Mucosa of stomach (tissue), 1 donor: Measurements from ENCODE around the gene KITLG.
"Not testable (repeated sequence)": the region's sequence is repeated elsewhere in the genome, so short reads cannot be mapped to it uniquely, and the experiment has no call there.

ENCODE experiments used
- H3K27me3 ChIP-seq: one replicate; pipeline ENCODE4 v1.7.0; 2013; ENCODE audit warnings: mild to moderate bottlenecking, low read length; ENCODE audit not compliant: control insufficient read depth, insufficient read depth
- H3K36me3 ChIP-seq: one replicate; pipeline ENCODE4 v1.7.0; 2013; ENCODE audit warnings: low read length; ENCODE audit not compliant: control insufficient read depth, insufficient read depth
- H3K4me1 ChIP-seq: one replicate; pipeline ENCODE4 v1.7.0; 2013; ENCODE audit warnings: mild to moderate bottlenecking, low read length; ENCODE audit not compliant: control insufficient read depth, insufficient read depth
- H3K4me3 ChIP-seq: one replicate; pipeline ENCODE4 v1.7.0; 2013; ENCODE audit warnings: low read length
- H3K9ac ChIP-seq: one replicate; pipeline ENCODE4 v1.7.0; 2013; ENCODE audit warnings: mild to moderate bottlenecking, low read length, moderate library complexity
- H3K9me3 ChIP-seq: one replicate; pipeline ENCODE4 v1.7.0; 2013; ENCODE audit warnings: mild to moderate bottlenecking, low read length, moderate library complexity; ENCODE audit not compliant: control insufficient read depth
- donor health status: Pancreatic carcinoma.

The KITLG gene

DNA sequence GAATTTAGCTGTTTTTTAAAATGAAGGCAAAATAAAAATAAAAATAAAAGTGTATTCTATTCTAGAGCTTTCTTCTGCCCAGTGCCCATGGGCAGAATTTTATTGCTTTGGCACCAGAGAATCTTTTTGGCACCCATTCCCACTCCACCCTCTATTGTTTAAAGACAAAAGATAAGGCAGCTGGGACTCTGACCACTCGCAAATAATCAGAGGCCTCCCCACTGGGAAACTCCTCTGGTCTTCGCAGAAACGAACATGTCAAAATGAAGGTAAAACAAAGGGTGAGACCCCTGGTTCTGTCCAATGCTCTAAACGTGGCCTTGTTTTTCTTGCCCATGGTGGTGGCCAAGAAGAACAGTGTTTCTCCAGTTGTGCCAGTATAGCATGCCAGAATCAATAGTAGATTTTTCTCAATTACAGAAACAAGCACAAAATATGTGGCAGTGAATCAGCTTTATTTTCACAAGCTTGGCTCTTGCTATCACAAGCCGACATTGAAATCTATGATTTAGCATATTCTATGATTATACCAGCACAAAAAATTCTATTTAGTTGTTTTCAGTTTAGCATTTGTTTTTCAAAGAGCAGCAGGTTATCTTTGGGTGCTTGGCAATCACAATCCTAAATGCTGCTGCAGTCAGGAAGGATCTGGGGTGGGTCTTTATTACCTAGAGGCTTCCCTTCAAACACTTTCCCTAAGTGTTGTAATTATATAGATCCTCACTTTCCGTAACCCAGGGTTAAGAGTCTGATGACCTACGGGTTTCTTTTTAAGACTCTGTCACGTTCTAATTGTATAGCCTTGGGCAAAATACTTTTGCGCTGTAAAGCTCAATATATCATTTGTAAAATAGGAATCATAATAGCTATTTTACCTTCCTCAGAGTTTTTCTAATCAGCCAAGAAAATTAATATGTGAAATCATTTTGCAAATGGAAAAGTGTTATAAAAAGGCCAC, 50.5 kb downstream of the KITLG start:
- no peaks in the 10 kb centered on the region for H3K9me3 ChIP-seq
- H3K36me3 ChIP-seq: no peaks in the 10 kb centered on the region
- no peaks in the 10 kb centered on the region for H3K27me3 ChIP-seq
- H3K9ac ChIP-seq: no peak overlapping the region
- no peak overlapping the region for H3K4me3 ChIP-seq
- H3K4me1 ChIP-seq: no peaks in the 10 kb centered on the region

DNA sequence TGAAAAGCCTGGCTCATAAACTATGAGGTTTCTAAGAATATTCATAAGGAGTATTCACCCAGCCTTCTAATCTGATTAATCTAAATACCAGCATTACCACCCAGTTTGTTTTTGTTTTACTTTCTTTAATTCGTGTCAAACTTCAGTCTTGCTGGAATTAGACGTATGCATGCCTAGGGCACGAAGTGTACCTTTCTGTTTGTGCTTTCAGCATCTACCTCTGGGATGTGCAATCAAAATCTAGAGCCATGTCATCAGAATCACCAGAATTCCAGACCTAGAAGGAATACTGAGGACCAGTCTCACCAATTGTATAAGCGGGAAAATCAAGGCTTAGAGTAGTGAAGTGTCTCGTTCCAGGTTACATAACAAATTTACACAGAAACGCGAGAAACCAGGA, 57.3 kb downstream of the KITLG start:
- H3K4me1 ChIP-seq: no peaks in the 10 kb centered on the region
- no peaks in the 10 kb centered on the region for H3K9me3 ChIP-seq
- H3K9ac ChIP-seq: no peak overlapping the region
- no peaks in the 10 kb centered on the region for H3K36me3 ChIP-seq
- H3K4me3 ChIP-seq: no peak overlapping the region
- H3K27me3 ChIP-seq: no peaks in the 10 kb centered on the region

DNA sequence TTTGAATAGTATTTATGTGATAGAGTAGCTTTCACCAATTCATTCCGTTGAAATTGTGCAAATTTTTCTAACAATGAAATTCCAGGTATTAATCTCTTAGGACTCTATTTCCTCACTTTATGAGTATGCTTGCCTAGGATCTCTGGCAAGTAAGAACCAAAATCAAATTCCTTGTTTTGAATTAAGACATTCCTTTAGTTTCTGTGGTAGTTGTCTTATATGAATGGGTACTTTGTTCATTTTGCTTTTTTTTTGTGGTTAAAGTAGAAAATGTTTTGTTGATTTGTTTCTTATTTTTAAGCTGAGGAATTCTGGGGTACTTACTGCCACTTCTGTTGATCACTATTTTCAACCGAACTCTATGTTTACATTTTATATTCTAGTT, 59.8 kb downstream of the KITLG start:
- no peaks in the 10 kb centered on the region for H3K27me3 ChIP-seq
- H3K9ac ChIP-seq: no peak overlapping the region
- no peaks in the 10 kb centered on the region for H3K4me1 ChIP-seq
- H3K36me3 ChIP-seq: no peaks in the 10 kb centered on the region
- no peaks in the 10 kb centered on the region for H3K9me3 ChIP-seq
- H3K4me3 ChIP-seq: no peak overlapping the region

DNA sequence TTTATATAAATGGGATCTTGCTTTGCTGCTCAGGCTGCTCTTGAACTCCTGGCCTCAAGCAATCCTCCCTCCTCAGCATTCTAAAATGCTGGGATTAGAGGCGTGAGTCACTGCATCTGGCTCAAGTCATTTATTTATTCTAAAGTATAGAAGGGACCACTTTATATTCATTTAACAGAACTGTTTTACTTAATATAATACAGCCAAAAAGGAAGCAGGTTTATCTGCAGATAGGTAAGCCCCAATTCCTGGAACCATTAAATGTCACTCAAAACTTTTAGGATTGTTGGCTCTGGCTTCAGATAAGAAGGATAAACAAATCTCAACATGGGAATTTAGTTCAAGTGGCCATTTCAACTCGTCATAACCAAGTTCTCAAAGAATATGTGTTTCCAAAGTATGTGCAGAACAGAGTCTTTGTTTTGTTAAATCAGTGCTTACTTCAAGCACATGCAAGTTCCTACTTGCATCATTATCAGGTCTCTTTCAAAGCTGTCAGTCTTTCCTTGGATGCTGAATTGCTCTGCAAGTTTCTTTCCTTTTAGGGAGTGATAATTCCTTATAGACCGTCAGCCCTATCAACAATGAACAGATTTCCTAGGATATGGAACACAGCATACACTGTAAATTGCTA, 60.4 kb downstream of the KITLG start:
- Histone ChIP-seq H3K27me3 (no peaks in the 10 kb centered on the region), H3K4me1 (no peaks in the 10 kb centered on the region), H3K9ac (no peak overlapping the region), H3K9me3 (no peaks in the 10 kb centered on the region), H3K36me3 (no peaks in the 10 kb centered on the region), H3K4me3 (no peak overlapping the region)

DNA sequence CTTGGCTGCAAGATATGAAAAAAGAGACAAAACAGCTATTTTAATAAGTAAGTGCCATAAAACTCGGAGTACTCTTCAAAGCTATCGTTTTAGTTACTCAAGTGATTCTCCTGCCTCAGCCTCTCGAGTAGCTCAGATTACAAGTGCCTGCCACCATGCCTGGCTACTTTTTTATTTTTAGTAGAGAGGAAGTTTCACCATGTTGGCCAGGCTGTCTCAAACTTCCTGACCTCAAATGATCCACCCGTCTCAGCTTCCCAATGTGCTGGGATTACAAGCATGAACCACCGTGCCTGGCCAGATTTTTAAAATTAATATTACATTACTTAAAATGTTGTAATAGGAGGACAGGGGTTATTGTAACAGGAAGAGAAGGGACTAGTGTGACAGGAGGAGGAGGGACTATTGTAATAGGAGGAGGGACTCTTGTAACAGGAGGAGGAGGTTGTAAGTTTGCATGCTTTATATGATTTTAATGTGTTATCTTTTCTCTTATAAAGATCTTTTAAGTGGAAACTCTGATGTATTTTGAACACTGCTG, 61.3 kb downstream of the KITLG start:
- Histone ChIP-seq H3K4me3 (no peak overlapping the region), H3K27me3 (no peaks in the 10 kb centered on the region), H3K36me3 (no peaks in the 10 kb centered on the region), H3K4me1 (no peaks in the 10 kb centered on the region), H3K9ac (no peak overlapping the region), H3K9me3 (no peaks in the 10 kb centered on the region)

DNA sequence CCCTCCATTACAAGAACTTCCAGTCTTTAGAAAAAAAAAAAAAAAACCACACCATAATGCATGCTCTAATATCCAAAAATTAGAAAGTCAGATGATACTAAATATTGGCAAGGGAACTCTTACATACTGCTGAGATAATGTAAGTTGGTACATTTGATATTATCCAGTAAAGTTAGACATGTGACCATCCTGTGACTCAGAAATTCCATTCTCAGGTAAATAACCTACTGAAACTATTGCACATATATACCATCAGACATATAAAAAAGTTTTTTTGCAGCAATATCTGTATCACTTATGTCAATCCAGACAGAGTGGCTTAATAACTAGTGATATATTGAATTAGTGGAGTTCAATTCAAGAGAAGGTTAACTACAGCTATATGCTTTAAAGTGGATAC, 63.5 kb downstream of the KITLG start:
- H3K4me1 ChIP-seq: no peaks in the 10 kb centered on the region
- no peaks in the 10 kb centered on the region for H3K9me3 ChIP-seq
- H3K9ac ChIP-seq: no peak overlapping the region
- H3K36me3 ChIP-seq: no peaks in the 10 kb centered on the region
- H3K27me3 ChIP-seq: no peaks in the 10 kb centered on the region
- no peak overlapping the region for H3K4me3 ChIP-seq

DNA sequence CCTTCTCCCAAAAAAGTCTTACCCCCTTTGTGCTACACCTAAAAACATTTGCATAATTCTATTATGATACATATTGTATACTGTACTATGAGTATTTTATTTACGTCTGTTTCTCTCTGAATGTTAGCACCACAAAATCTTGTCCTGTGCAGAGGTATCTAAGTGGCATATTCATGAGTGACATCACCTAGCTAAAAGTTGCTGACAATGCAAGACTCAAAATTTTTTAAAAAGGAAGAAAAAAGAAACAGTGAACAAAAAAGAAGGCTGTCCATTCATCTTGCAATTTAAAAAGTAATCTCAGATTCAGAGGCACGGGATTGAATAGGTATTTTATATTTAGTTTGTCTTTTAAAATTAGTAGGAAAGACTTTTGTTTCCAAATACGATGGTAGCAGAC, 69.4 kb downstream of the KITLG start:
- no peak overlapping the region for H3K4me3 ChIP-seq
- no peaks in the 10 kb centered on the region for H3K36me3 ChIP-seq
- H3K9ac ChIP-seq: no peak overlapping the region
- H3K4me1 ChIP-seq: no peaks in the 10 kb centered on the region
- no peaks in the 10 kb centered on the region for H3K9me3 ChIP-seq
- no peaks in the 10 kb centered on the region for H3K27me3 ChIP-seq

DNA sequence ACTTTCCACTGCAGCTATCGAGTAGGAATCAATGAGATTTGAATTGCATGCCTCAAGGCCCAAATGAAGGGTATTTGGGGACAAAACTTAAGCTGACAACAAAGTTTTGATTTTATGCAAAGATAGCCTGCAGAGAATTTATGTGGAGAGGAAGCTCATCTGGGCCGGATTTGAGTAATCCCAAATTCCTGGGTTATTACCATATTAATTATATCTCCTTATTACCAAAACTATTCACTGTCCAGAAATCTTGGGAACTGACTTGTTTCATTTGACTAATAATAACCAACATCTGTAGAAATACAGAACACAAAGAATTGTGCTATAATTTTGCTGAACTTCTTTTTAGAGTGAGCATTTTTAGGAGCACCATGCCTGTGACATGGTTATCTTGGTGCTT, 70.4 kb downstream of the KITLG start:
- H3K9me3 ChIP-seq: no peaks in the 10 kb centered on the region
- no peaks in the 10 kb centered on the region for H3K4me1 ChIP-seq
- no peaks in the 10 kb centered on the region for H3K36me3 ChIP-seq
- H3K4me3 ChIP-seq: no peak overlapping the region
- H3K27me3 ChIP-seq: no peaks in the 10 kb centered on the region
- H3K9ac ChIP-seq: no peak overlapping the region

DNA sequence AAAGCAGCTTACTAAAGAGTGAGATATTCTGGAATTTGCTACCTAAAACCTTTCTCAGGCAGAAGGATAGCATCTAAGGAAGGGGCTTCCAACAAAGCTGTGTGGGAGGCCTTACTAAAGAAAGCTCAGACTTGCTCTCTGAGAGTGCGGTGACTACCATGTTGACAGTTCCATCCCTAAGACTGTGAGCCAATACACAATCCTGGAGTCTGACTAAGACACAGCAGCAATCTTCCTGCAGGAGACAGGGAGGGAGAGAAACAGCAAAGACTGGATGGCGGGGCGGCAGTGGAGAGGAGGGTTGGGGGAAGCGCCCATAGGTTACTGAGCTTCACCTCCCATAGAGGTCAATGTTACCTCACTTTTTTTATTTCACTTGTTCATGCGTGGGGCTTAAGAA, 70.9 kb downstream of the KITLG start:
- no peak overlapping the region for H3K9ac ChIP-seq
- H3K36me3 ChIP-seq: no peaks in the 10 kb centered on the region
- H3K9me3 ChIP-seq: no peaks in the 10 kb centered on the region
- no peak overlapping the region for H3K4me3 ChIP-seq
- H3K4me1 ChIP-seq: no peaks in the 10 kb centered on the region
- H3K27me3 ChIP-seq: no peaks in the 10 kb centered on the region

DNA sequence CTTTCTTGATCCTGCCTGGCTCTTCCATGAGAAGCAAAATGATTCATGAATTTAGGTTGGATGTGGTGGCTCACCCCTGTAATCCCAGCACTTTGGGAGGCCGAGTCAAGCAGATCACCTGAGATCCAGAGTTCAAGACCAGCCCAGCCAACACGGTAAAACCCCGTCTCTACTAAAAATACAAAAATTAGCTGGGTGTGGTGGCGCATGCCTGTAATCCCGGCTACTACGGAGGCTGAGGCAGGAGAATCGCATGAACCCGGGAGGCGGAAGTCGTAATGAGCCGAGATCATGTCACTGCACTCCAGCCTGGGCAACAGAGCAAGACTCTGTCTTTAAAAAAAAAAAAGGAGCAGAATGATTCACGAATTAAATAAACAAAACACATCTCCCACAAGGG, 72.4 kb downstream of the KITLG start:
- not testable (repeated sequence) for H3K4me1 ChIP-seq, H3K4me3 ChIP-seq, H3K9me3 ChIP-seq, H3K9ac ChIP-seq, H3K27me3 ChIP-seq, H3K36me3 ChIP-seq

DNA sequence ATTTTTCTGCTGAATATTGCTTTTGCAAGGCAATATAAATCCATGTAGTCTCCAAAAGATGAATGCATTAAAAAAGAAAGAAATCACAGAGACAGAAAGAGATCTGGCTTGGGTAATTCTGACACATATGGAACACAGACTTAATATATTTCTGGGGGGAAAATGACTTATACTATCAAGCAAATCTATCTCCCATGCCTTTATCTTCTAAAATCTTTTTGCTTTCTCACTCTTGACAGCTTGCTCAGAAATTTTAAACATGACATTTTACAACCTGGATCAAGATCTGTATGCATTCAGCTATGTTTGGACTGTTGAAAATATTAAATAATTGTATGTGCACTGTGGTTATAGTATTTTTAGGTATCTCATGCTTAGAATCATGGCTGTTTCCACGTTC, 73.0 kb downstream of the KITLG start:
- Histone ChIP-seq H3K36me3 (no peaks in the 10 kb centered on the region), H3K9me3 (no peaks in the 10 kb centered on the region), H3K27me3 (no peaks in the 10 kb centered on the region), H3K4me1 (no peaks in the 10 kb centered on the region), H3K4me3 (no peak overlapping the region), H3K9ac (no peak overlapping the region)

DNA sequence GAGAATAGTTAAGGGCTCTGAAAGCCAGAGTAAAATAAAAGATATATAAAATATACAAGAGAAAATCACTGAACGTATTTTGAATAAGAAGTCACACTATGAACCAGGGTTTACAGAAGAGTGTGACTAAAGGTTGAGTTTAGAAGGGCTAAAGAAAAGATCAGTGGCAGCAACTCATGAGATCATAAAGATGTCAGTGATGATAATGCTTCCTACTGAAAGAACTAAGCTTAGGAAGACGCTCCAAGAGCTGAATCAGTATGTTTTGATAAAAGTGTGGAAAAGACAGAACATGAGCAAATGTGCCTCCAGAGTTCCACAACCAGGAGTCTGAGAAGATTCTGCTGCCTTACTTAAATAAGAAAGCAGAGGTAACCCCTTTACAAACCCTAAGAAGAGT, 74.6 kb downstream of the KITLG start:
- H3K36me3 ChIP-seq: no peaks in the 10 kb centered on the region

More for the DNA sequence above, 74.6 kb downstream of the KITLG start:
- no peaks in the 10 kb centered on the region for H3K27me3 ChIP-seq
- H3K4me3 ChIP-seq: no peak overlapping the region
- no peaks in the 10 kb centered on the region for H3K4me1 ChIP-seq
- H3K9ac ChIP-seq: no peak overlapping the region
- H3K9me3 ChIP-seq: no peaks in the 10 kb centered on the region
